GM12878 (cell line): Measurements from ENCODE around the gene KCTD14. TPM values are rescaled to one million over a fixed set of nuclear protein-coding genes. Genes with fewer than 3 reads are reported as not detected.

Source experiments
- ATAC-seq: fragments of 200-7000 bp; cut with Tn5 transposase; 3 replicates; pipeline ENCODE4 v1.9.1; 2020; ENCODE audit warnings: mild to moderate bottlenecking, moderate library complexity
- BruUV-seq: library from RNA; stranded (reverse); fragments of 400-500 nt; replicated peaks from 2 replicates; lab custom pipeline; 2021; lab: Mats Ljungman, UMichigan
- CTCF ChIA-PET: fragments of 300-600 bp; sonication (Branson Sonifier 250); formaldehyde crosslinking; extraction: SDS; loops from one replicate; lab custom pipeline; 2021; ENCODE audit warnings: inconsistent platforms; lab: Yijun Ruan, JAX
- POLR2A ChIA-PET: fragments of 350-600 bp; formaldehyde crosslinking; extraction: SDS; loops from one replicate; lab custom pipeline; 2021; ENCODE audit warnings: inconsistent platforms; lab: Charles Lee
- RAD21 ChIA-PET: fragments of 300-600 bp; sonication (Branson Sonifier 250); formaldehyde crosslinking; loops from one replicate; lab custom pipeline; 2023; ENCODE audit warnings: antibody characterized with exemption; ENCODE audit not compliant: unreplicated experiment; lab: Charles Lee
- SMC1A ChIA-PET: fragments of 300-600 bp; sonication (Branson Sonifier 250); formaldehyde crosslinking; loops from one replicate; lab custom pipeline; 2023; ENCODE audit not compliant: unreplicated experiment, uncharacterized antibody; lab: Charles Lee
- DNase-seq: peaks from one replicate; pipeline ENCODE4 v3.0.0-alpha.2; 2011; ENCODE audit warnings: low read depth, low spot score
- FAIRE-seq: peaks from 3 replicates; lab custom pipeline; 2011; peaks lifted over from hg19 to GRCh38; lab: Jason Lieb, UNC
- H2AFZ ChIP-seq: 2 replicates; pipeline ENCODE4 v1.6.0; 2011; ENCODE audit warnings: low read depth, low read length, control low read depth; ENCODE audit not compliant: control insufficient read depth
- H3K27ac ChIP-seq: 2 replicates; pipeline ENCODE4 v1.5.1; 2011; ENCODE audit warnings: control low read depth; ENCODE audit not compliant: control insufficient read depth, insufficient read depth
- H3K27me3 ChIP-seq, 2 experiments: replicated peaks in 1 of 2; 2 replicates each; pipeline versions ENCODE4 v1.6.0 to v1.6.1; 2011; ENCODE audit warnings: low read length in 1 of 2; ENCODE audit not compliant: control insufficient read depth in 2 of 2, insufficient read depth in 2 of 2
- H3K36me3 ChIP-seq, 2 experiments: 2 replicates each; pipeline ENCODE4 v1.5.1; 2011; ENCODE audit warnings: low read length in 1 of 2; ENCODE audit not compliant: control insufficient read depth in 2 of 2, insufficient read depth in 2 of 2
- H3K4me1 ChIP-seq: 2 replicates; pipeline ENCODE4 v1.6.1; 2011; ENCODE audit warnings: mild to moderate bottlenecking, low read length, moderate library complexity, mixed read lengths; ENCODE audit not compliant: control insufficient read depth, insufficient read depth
- H3K4me2 ChIP-seq: 2 replicates; pipeline ENCODE4 v1.6.0; 2011; ENCODE audit warnings: control low read depth; ENCODE audit not compliant: control insufficient read depth, insufficient read depth
- H3K4me3 ChIP-seq: fragments of 200-600 bp; sonication (generic); 2 replicates; pipeline ENCODE4 v1.5.1; 2016
- H3K79me2 ChIP-seq: 2 replicates; pipeline ENCODE4 v1.6.0; 2011; ENCODE audit warnings: low read length; ENCODE audit not compliant: control insufficient read depth, insufficient read depth
- H3K9ac ChIP-seq: 2 replicates; pipeline ENCODE4 v1.8.0; 2011; ENCODE audit warnings: low read length, control low read depth, mixed read lengths; ENCODE audit not compliant: control insufficient read depth, insufficient read depth
- H3K9me3 ChIP-seq: replicated peaks from 3 replicates; pipeline ENCODE4 v1.5.1; 2011; ENCODE audit warnings: mild to moderate bottlenecking, low read length; ENCODE audit not compliant: control insufficient read depth, insufficient read depth
- H4K20me1 ChIP-seq: 2 replicates; pipeline ENCODE4 v1.6.0; 2011; ENCODE audit not compliant: control insufficient read depth, insufficient read depth
- BHLHE40 ChIP-seq, 2 experiments: fragments of 450-650 bp in 1 of 2; IDR thresholded peaks; 2 replicates each; pipeline ENCODE4 v1.6.1; 2011 to 2017; ENCODE audit warnings: low read depth in 2 of 2, borderline replicate concordance in 1 of 2, improper control_type of control experiment in 1 of 2, low read length in 1 of 2, mild to moderate bottlenecking in 1 of 2
- CBX5 ChIP-seq: sonication (generic); IDR thresholded peaks from 2 replicates; pipeline ENCODE4 v1.6.1; 2016; ENCODE audit warnings: low read depth, moderate library complexity, mild to moderate bottlenecking, inconsistent platforms
- DPF2 ChIP-seq: fragments of 450-650 bp; IDR thresholded peaks from 2 replicates; pipeline ENCODE4 v1.6.1; 2017; ENCODE audit warnings: mild to moderate bottlenecking
- IKZF2 ChIP-seq, 2 experiments: fragments of 450-650 bp; IDR thresholded peaks; 2 replicates each; pipeline ENCODE4 v1.6.1; 2017; ENCODE audit warnings: mild to moderate bottlenecking in 2 of 2, moderate library complexity in 2 of 2
- KAT2A ChIP-seq: conservative IDR thresholded peaks from 2 replicates; pipeline ENCODE4 v1.6.1; 2011; ENCODE audit warnings: low read depth, low read length; ENCODE audit not compliant: control insufficient read depth
- MTA2 ChIP-seq: fragments of 450-650 bp; IDR thresholded peaks from 2 replicates; pipeline ENCODE4 v1.6.1; 2016; ENCODE audit warnings: low read depth, mild to moderate bottlenecking, moderate library complexity
- MTA3 ChIP-seq: IDR thresholded peaks from 2 replicates; pipeline ENCODE4 v1.6.1; 2012; ENCODE audit warnings: low read length, inconsistent platforms, borderline replicate concordance
- PKNOX1 ChIP-seq: fragments of 450-650 bp; IDR thresholded peaks from 2 replicates; pipeline ENCODE4 v1.6.1; 2016; ENCODE audit warnings: mild to moderate bottlenecking
- POLR2A ChIP-seq: IDR thresholded peaks from 2 replicates; pipeline ENCODE4 v1.6.1; 2011; ENCODE audit warnings: low read depth, mild to moderate bottlenecking, low read length
- POU2F2 ChIP-seq: IDR thresholded peaks from 3 replicates; pipeline ENCODE4 v1.6.1; 2011; ENCODE audit warnings: low read depth, mild to moderate bottlenecking, low read length, borderline replicate concordance
- PRDM15 ChIP-seq: fragments of 450-650 bp; formaldehyde crosslinking; IDR thresholded peaks from 2 replicates; pipeline ENCODE4 v1.4.0; 2020; ENCODE audit warnings: mild to moderate bottlenecking, moderate library complexity
- SMAD5 ChIP-seq: IDR thresholded peaks from 2 replicates; pipeline ENCODE4 v1.6.1; 2016; ENCODE audit warnings: antibody characterized with exemption, low read depth
- SRF ChIP-seq, 2 experiments: IDR thresholded peaks; 2 replicates each; pipeline ENCODE4 v1.6.1; 2011; ENCODE audit warnings: low read depth in 2 of 2, low read length in 2 of 2, mild to moderate bottlenecking in 1 of 2, moderate library complexity in 1 of 2
- ZNF687 ChIP-seq: fragments of 450-650 bp; IDR thresholded peaks from 2 replicates; pipeline ENCODE4 v1.6.1; 2017; ENCODE audit warnings: mild to moderate bottlenecking, moderate library complexity
- WGBS: methylation state at CpG from one replicate; pipeline ENCODE4 v1.1.6; 2016; ENCODE audit warnings: low lambda C conversion rate; ENCODE audit not compliant: insufficient replicate concordance, insufficient coverage; ENCODE audit errors: missing lambda C conversion rate; 5-methylcytosine and 5-hydroxymethylcytosine counted together
- in situ Hi-C: fragments of 300-500 bp; cut with MboI; formaldehyde crosslinking; loops from 9 replicates; pipeline ENCODE4 v1.14.3; 2018; ENCODE audit warnings: mixed read lengths
- intact Hi-C: fragments of 100-400 bp; cut with micrococcal nuclease; formaldehyde crosslinking; loops from one replicate; pipeline ENCODE4 v1.14.2; 2022; ENCODE audit not compliant: unreplicated experiment
- polyA plus RNA-seq, 11 experiments: library from polyadenylated mRNA; depleted of rRNA in 4 of 11; unstranded in 6 of 11; stranded (reverse) in 5 of 11; fragments of >200 nt; fragmentation: Nextera tagmentation in 4 of 11; fragmentation: Illumina TruSeq in 1 of 11; extraction: Ambion mirVana in 4 of 11; extraction: Trizol in 1 of 11; gene quantifications; 1 replicate in 1 of 11; 2 replicates in 10 of 11; pipeline versions ENCODE4 v1.2.1 to v1.2.3, GENCODE V29; 2011 to 2016; ENCODE audit warnings: inconsistent platforms in 2 of 11, missing spikeins in 2 of 11, low read depth in 1 of 11
- total RNA-seq, 4 experiments: library from RNA; depleted of rRNA in 3 of 4; stranded (reverse); fragments of >200 nt in 3 of 4; fragmentation: Illumina TruSeq in 1 of 4; extraction: Trizol in 1 of 4; gene quantifications; 2 replicates each; pipeline versions ENCODE4 v1.2.1 to v1.2.3, GENCODE V29; 2013 to 2021

Gene KCTD14
- total and polyA plus RNA-seq, 10 of the 15 experiments (the other 5 are each of a cell fraction or from before 2014, with no cell fraction given): 0.11 to 0.63 (median 0.48) TPM

- TF ChIP-seq PRDM15 (CRISPR knock-in tag): no peak
- TF ChIP-seq SMAD5: no peak
Measured at GRCh38 chr11:78032090-78032489, 9.0 kb upstream of the KCTD14 start (continued).

GRCh38 chr11:78031629-78032028 lies 8.6 kb upstream of the KCTD14 start:
- 38% methylated on average over 3 of the region's 3 CpGs for WGBS
- ChIA-PET RAD21 (interaction anchor here (0.7 to 1.1 kb wide), 3 partner anchors 8 to 37 kb away, joined by 3 read pairs; no protein-coding TSS in a partner anchor), CTCF (interaction anchor here (1.6 to 3.5 kb wide), 3 partner anchors 12 to 32 kb away, joined by 5 to 17 read pairs (median 9); no protein-coding TSS in a partner anchor), POLR2A (interaction anchor here (0.7 to 3.5 kb wide), 2 partner anchors 10 to 37 kb away, joined by 4 to 12 read pairs; partner anchors contain the start of gene INTS4), SMC1A (interaction anchor here (1.0 to 5.2 kb wide), 4 partner anchors 8 to 34 kb away, joined by 5 to 19 read pairs (median 5); no protein-coding TSS in a partner anchor)
- ATAC-seq (peak; percentile 95), FAIRE-seq (no peak), DNase-seq (peak; percentile 64)
- Histone ChIP-seq H3K4me2 (peak overlapping the region; percentile 22; the same call in 1 of the 2 replicates), H4K20me1 (no peaks in the 10 kb centered on the region), H3K36me3 (no peaks in the 10 kb centered on the region), H3K79me2 (no peaks in the 10 kb centered on the region), H3K4me1 (peaks cover 6% of the 10 kb centered on the region), H3K27ac (no peak overlapping the region), H2AFZ (peak overlapping the region; percentile 79), H3K4me3 (no peak overlapping the region), H3K27me3 (no peaks in the 10 kb centered on the region), H3K9ac (no peak overlapping the region), H3K9me3 (no peaks in the 10 kb centered on the region)
- in situ Hi-C loops (no loop called here), intact Hi-C loops (no loop called here)
- BruUV-seq: no TSS peak
- TF ChIP-seq POLR2A (no peak), BHLHE40 (IDR thresholded peaks at IDR 0.05; ENCODE audit: borderline replicate concordance in 1 of 2, low read depth in 2 of 2, low read length in 1 of 2) (peak in 1 of 2 experiments; percentile 55; a peak in 1 of 4 replicates), MTA3 (no peak), SRF (IDR thresholded peaks at IDR 0.05; ENCODE audit: low read depth in 2 of 2, low read length in 2 of 2) (no peak), DPF2 (peak; percentile 74), MTA2 (peak; percentile 71), IKZF2 (IDR thresholded peaks at IDR 0.05) (peak; percentile 34 to 45; a peak in 1 of 4 replicates), CBX5 (no peak), KAT2A (no peak), ZNF687 (peak; percentile 56), PKNOX1 (peak; percentile 94), POU2F2 (peak; percentile 72; the same call in 1 of the 3 replicates)
